Loucy (cell line): ENCODE data around the gene MAP3K7CL.
"Not testable (repeated sequence)": the region's sequence is repeated elsewhere in the genome, so short reads cannot be mapped to it uniquely, and the experiment has no call there.

ENCODE experiments used
- H2AFZ ChIP-seq: fragments of 200-600 bp; sonication (generic); 2 replicates; pipeline ENCODE4 v1.6.0; 2016; ENCODE audit warnings: antibody characterized with exemption, mild to moderate bottlenecking, low read length, moderate library complexity
- H3F3A ChIP-seq: fragments of 200-600 bp; 2 replicates; pipeline ENCODE4 v1.6.0; 2016; ENCODE audit warnings: antibody characterized with exemption, low read depth, mild to moderate bottlenecking
- H3K27me3 ChIP-seq: fragments of 200-600 bp; sonication (generic); 2 replicates; pipeline ENCODE4 v1.6.1; 2014; ENCODE audit warnings: low read length, mild to moderate bottlenecking; ENCODE audit not compliant: insufficient read depth, poor library complexity, severe bottlenecking
- H3K36me3 ChIP-seq: fragments of 200-600 bp; sonication (generic); 2 replicates; pipeline ENCODE4 v1.6.1; 2016; ENCODE audit warnings: low read length; ENCODE audit not compliant: insufficient read depth
- H3K4me1 ChIP-seq: fragments of 200-600 bp; sonication (generic); 2 replicates; pipeline ENCODE4 v1.5.1; 2014; ENCODE audit warnings: low read length, mild to moderate bottlenecking; ENCODE audit not compliant: insufficient read depth, poor library complexity, severe bottlenecking
- H3K4me2 ChIP-seq: fragments of 200-600 bp; sonication (generic); 2 replicates; pipeline ENCODE4 v1.6.0; 2014; ENCODE audit warnings: antibody characterized with exemption, low read length, low read depth, mild to moderate bottlenecking; ENCODE audit not compliant: poor library complexity, severe bottlenecking
- H3K4me3 ChIP-seq: fragments of 200-600 bp; sonication (generic); 2 replicates; pipeline ENCODE4 v1.5.1; 2014; ENCODE audit warnings: low read length, mild to moderate bottlenecking, mixed read lengths; ENCODE audit not compliant: poor library complexity, severe bottlenecking
- H3K79me2 ChIP-seq: fragments of 200-600 bp; sonication (generic); 2 replicates; pipeline ENCODE4 v1.6.1; 2014; ENCODE audit warnings: low read length; ENCODE audit not compliant: insufficient read depth
- H3K9ac ChIP-seq: fragments of 200-600 bp; sonication (generic); 2 replicates; pipeline ENCODE4 v1.6.0; 2014; ENCODE audit warnings: mild to moderate bottlenecking, low read depth, low read length, moderate library complexity; ENCODE audit not compliant: poor library complexity, severe bottlenecking
- H3K9me2 ChIP-seq: fragments of 200-600 bp; sonication (generic); replicated peaks from 2 replicates; pipeline ENCODE4 v1.6.1; 2016; ENCODE audit warnings: low read depth, low read length, mixed read lengths
- H3K9me3 ChIP-seq: fragments of 200-600 bp; sonication (generic); 2 replicates; pipeline ENCODE4 v1.6.1; 2014; ENCODE audit warnings: mild to moderate bottlenecking, antibody characterized with exemption, low read length, low read depth; ENCODE audit not compliant: insufficient read depth
- H4K20me1 ChIP-seq: fragments of 200-600 bp; sonication (generic); 2 replicates; pipeline ENCODE4 v1.6.0; 2014; ENCODE audit warnings: antibody characterized with exemption, low read length, mild to moderate bottlenecking; ENCODE audit not compliant: insufficient read depth, poor library complexity, severe bottlenecking
- CTCF ChIP-seq: fragments of 200-600 bp; sonication (generic); conservative IDR thresholded peaks from 2 replicates; pipeline ENCODE4 v1.5.1; 2014; ENCODE audit warnings: mild to moderate bottlenecking, antibody characterized with exemption, low read length
- EZH2phosphoT487 ChIP-seq: fragments of 200-600 bp; IDR thresholded peaks from 2 replicates; pipeline ENCODE4 v1.6.1; 2018; ENCODE audit warnings: antibody characterized with exemption, mild to moderate bottlenecking, moderate library complexity, borderline replicate concordance

The MAP3K7CL gene

GRCh38 chr21:29164323-29164942, 34.0 kb downstream of the MAP3K7CL start:
- Histone ChIP-seq H3K79me2 (no peaks in the 10 kb centered on the region), H3K4me3 (no peak overlapping the region), H2AFZ (no peak overlapping the region), H3K9me3 (no peaks in the 10 kb centered on the region), H3F3A (no peaks in the 10 kb centered on the region), H3K4me2 (no peak overlapping the region), H3K4me1 (no peaks in the 10 kb centered on the region), H3K27me3 (no peaks in the 10 kb centered on the region), H3K9ac (no peak overlapping the region), H3K9me2 (no peaks in the 10 kb centered on the region), H3K36me3 (no peaks in the 10 kb centered on the region), H4K20me1 (no peaks in the 10 kb centered on the region)
- TF ChIP-seq EZH2phosphoT487 (no peak), CTCF (peak; percentile 42)

- no peak overlapping the region for H3K4me3 ChIP-seq
- H3K27me3 ChIP-seq = no peaks in the 10 kb centered on the region
- no peak overlapping the region for H3K4me2 ChIP-seq
- TF ChIP-seq CTCF = no peak
- TF ChIP-seq EZH2phosphoT487 = no peak
- H3K9ac ChIP-seq = no peak overlapping the region
- no peaks in the 10 kb centered on the region for H3K4me1 ChIP-seq
- no peaks in the 10 kb centered on the region for H3K79me2 ChIP-seq
- no peaks in the 10 kb centered on the region for H3K36me3 ChIP-seq
- no peaks in the 10 kb centered on the region for H4K20me1 ChIP-seq
- no peaks in the 10 kb centered on the region for H3F3A ChIP-seq
- H2AFZ ChIP-seq = no peak overlapping the region
- H3K9me3 ChIP-seq = no peaks in the 10 kb centered on the region
- no peaks in the 10 kb centered on the region for H3K9me2 ChIP-seq
Observed at GRCh38 chr21:29166323-29166722, 35.9 kb downstream of the MAP3K7CL start.

GRCh38 chr21:29166853-29167252, 36.4 kb downstream of the MAP3K7CL start:
- Histone ChIP-seq H3K27me3 (no peaks in the 10 kb centered on the region), H4K20me1 (no peaks in the 10 kb centered on the region), H3K4me3 (no peak overlapping the region), H3K9ac (no peak overlapping the region), H2AFZ (no peak overlapping the region), H3K9me3 (no peaks in the 10 kb centered on the region), H3K36me3 (no peaks in the 10 kb centered on the region), H3F3A (no peaks in the 10 kb centered on the region), H3K79me2 (no peaks in the 10 kb centered on the region), H3K9me2 (no peaks in the 10 kb centered on the region), H3K4me2 (no peak overlapping the region), H3K4me1 (no peaks in the 10 kb centered on the region)
- TF ChIP-seq CTCF (no peak), EZH2phosphoT487 (no peak)

- H3K36me3 ChIP-seq, H2AFZ ChIP-seq, H4K20me1 ChIP-seq, H3K79me2 ChIP-seq, H3K4me2 ChIP-seq, H3K4me3 ChIP-seq, H3K9me2 ChIP-seq, H3K27me3 ChIP-seq, H3K9me3 ChIP-seq, H3K4me1 ChIP-seq, H3K9ac ChIP-seq, H3F3A ChIP-seq: not testable (repeated sequence)
Observed at GRCh38 chr21:29167481-29167880, 37.0 kb downstream of the MAP3K7CL start.
